ENCODE results near the gene ATOH8. TPM values are rescaled to one million over a fixed set of nuclear protein-coding genes. Genes with fewer than 3 reads are reported as not detected.

Gene ATOH8
- total RNA-seq, 4 donors from 2014 or later, result 41.1 to 124 (median 62.5) TPM

DNA sequence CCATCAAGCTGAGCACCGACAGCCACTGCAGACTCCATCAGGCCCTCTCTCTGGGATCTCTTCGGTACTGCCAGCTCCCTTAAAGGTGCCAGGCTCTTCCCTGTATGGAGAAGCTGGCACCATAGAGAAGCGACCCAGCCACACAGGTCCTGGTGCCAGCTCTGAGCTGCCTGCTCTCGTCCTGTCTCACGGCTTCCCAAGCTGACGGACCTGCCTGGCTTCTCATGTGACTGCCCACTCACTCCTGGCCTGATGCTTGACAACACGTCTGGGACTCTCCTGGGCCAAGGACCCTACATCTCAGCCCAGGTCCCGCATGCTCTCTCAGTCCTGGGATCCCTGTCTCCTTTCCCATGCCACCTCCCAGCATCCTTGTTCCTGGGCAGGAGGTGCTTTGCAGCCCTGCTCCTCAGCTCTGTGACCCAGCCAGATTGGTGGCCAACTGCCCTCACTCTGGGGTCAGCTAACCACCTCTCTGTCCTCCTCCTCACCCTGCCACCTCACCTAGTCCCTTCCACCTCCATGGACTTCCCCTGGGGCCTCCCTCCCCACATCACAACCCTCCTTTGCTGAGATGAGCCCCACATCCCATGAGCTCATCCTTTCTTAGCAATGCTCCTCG, 12.5 kb upstream of the ATOH8 start:
- TF ChIP-seq, protein P1, sequence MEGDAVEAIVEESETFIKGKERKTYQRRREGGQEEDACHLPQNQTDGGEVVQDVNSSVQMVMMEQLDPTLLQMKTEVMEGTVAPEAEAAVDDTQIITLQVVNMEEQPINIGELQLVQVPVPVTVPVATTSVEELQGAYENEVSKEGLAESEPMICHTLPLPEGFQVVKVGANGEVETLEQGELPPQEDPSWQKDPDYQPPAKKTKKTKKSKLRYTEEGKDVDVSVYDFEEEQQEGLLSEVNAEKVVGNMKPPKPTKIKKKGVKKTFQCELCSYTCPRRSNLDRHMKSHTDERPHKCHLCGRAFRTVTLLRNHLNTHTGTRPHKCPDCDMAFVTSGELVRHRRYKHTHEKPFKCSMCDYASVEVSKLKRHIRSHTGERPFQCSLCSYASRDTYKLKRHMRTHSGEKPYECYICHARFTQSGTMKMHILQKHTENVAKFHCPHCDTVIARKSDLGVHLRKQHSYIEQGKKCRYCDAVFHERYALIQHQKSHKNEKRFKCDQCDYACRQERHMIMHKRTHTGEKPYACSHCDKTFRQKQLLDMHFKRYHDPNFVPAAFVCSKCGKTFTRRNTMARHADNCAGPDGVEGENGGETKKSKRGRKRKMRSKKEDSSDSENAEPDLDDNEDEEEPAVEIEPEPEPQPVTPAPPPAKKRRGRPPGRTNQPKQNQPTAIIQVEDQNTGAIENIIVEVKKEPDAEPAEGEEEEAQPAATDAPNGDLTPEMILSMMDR (IDR thresholded peaks at IDR 0.05), result no peak
- no peak for TF ChIP-seq POLR2AphosphoS5 (IDR thresholded peaks at IDR 0.05)
- no peak for TF ChIP-seq POLR2A (IDR thresholded peaks at IDR 0.05; ENCODE audit: low read depth)
- TF ChIP-seq EP300 (IDR thresholded peaks at IDR 0.05), result no peak

DNA sequence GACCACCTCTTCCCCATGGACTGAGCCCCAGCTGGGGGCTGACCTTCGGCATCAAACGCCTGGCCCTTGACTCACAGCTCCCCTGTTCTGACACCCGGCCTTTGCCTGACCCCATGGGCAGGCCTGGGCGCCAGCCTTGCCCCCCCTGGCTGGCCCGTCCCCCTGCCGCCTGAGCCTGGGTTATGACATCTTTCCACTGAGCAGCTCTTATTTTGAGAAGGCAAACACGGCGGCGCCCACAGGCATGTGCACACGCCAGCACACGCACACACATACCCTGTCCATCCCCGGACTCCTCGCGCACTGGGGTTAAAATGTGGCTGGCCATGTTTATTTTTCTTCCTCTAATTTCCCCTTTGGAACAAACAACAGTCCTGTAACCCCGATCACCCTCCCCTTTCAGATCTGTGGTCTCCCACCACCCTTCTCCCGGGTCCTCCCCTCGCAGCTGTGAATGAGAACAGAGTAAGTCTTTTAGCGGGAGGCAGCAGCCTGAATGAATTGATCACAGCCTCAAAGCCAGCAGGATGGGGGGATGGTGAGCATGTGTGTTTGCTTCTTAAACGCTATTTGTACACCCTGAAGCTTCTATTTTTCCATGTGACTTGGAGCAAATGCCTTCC, 11.8 kb upstream of the ATOH8 start:
- no peaks in the 10 kb centered on the region for H3K27me3 ChIP-seq
- peak overlapping the region; percentile 88 to 92 (median 90) for H3K27ac ChIP-seq (replicated peaks in 1 of 4)
- intact Hi-C loops (cut with DNase I), result no loop called here
- 43% methylated on average over 19 of the region's 19 CpGs for WGBS
- no peak for DNase-seq (ENCODE audit: extremely low spot score)
- TF ChIP-seq POLR2A (IDR thresholded peaks at IDR 0.05; ENCODE audit: low read depth), result no peak
- peak; percentile 58 to 71 for TF ChIP-seq POLR2AphosphoS5 (IDR thresholded peaks at IDR 0.05)
- H3K4me1 ChIP-seq, result peaks cover 74 to 87% (median 82%) of the 10 kb centered on the region in 4 donors
- peak overlapping the region in 1 of 4 donors; percentile 3 for H3K4me3 ChIP-seq
- H3K9me3 ChIP-seq, result no peaks in the 10 kb centered on the region
- no peaks in the 10 kb centered on the region for H3K36me3 ChIP-seq

More for the DNA sequence above, 12.5 kb upstream of the ATOH8 start:
- H3K36me3 ChIP-seq, result no peaks in the 10 kb centered on the region
- H3K27me3 ChIP-seq, result no peaks in the 10 kb centered on the region
- H3K4me3 ChIP-seq, result no peak overlapping the region
- H3K9me3 ChIP-seq, result no peaks in the 10 kb centered on the region
- peak overlapping the region; percentile 88 to 92 (median 90) for H3K27ac ChIP-seq (replicated peaks in 1 of 4)
- peaks cover 76 to 87% (median 86%) of the 10 kb centered on the region in 4 donors for H3K4me1 ChIP-seq
- intact Hi-C loops (cut with DNase I), result no loop called here
- WGBS, result 52% methylated on average over 7 of the region's 9 CpGs
- no peak for DNase-seq (ENCODE audit: extremely low spot score)

DNA sequence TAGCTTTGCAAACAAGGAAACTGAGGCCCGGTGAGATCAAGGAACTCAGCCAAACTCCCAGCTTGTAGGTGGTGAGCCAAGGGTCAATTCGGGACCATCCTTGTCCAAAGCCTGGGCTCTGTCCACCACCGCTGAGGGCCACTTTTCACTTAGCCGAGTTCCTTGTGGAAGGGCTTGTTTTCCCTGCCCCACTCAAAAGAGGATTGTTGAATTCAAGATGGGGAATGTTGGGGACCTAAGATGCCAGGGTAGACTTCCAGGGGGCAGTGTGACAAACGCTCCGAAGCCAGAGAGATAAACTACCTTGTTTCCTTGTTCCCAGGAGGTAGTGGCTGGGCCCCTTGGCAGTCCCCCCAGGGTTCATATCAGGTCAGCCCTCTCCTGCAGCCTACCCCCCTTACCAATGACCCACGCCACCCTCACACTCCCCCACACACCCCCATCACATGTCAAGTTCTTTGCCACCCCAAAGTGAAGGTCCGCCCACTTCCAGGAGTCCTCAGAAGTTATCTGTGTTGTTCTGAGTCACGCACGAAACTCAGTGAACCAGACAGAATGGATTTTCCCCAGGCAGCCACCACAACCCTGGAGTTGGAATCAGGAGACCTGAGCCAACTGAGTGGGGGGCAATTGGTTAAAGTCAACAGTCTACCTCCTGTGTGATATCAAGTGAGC, 10.3 kb upstream of the ATOH8 start:
- Histone ChIP-seq H3K4me1 (peaks cover 66 to 84% (median 76%) of the 10 kb centered on the region in 4 donors), H3K36me3 (no peaks in the 10 kb centered on the region), H3K4me3 (no peak overlapping the region), H3K9me3 (no peaks in the 10 kb centered on the region), H3K27ac (replicated peaks in 1 of 4) (peak overlapping the region; percentile 88 to 92 (median 90)), H3K27me3 (no peaks in the 10 kb centered on the region)
- no peak for TF ChIP-seq POLR2A (IDR thresholded peaks at IDR 0.05; ENCODE audit: low read depth)
- TF ChIP-seq, protein P1 (IDR thresholded peaks at IDR 0.05), result no peak
- no peak for TF ChIP-seq EP300 (IDR thresholded peaks at IDR 0.05)
- TF ChIP-seq POLR2AphosphoS5 (IDR thresholded peaks at IDR 0.05), result no peak
- DNase-seq (ENCODE audit: extremely low spot score), result no peak
- intact Hi-C loops (cut with DNase I), result no loop called here
- 67% methylated on average over 6 of the region's 10 CpGs for WGBS

DNA sequence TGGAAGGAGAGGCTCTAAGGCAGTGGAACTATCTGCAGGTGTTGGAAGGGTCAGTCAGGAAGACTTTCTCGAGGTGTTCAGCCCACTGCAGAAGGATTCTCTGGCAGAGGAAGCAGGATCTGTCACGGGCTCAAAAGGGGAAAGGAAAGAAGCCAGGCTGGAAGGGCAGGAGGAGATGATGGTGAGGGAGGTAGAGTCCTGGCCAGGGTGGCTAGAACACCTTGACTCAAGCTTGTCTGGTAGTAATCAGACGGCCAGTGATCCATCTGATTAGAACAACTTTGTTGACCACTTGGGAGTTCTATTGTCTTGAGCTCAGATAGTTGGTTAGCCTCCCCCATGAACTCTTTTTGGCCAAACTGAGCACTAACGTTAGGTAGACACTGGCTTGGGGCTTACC, 9.7 kb upstream of the ATOH8 start:
- WGBS, result 44% methylated on average over 4 of the region's 4 CpGs
- Histone ChIP-seq H3K27me3 (no peaks in the 10 kb centered on the region), H3K9me3 (no peaks in the 10 kb centered on the region), H3K4me3 (no peak overlapping the region), H3K27ac (replicated peaks in 1 of 4) (peak overlapping the region; percentile 88 to 92 (median 90)), H3K4me1 (peaks cover 72 to 89% (median 82%) of the 10 kb centered on the region in 4 donors), H3K36me3 (no peaks in the 10 kb centered on the region)
- intact Hi-C loops (cut with DNase I), result no loop called here
- DNase-seq (ENCODE audit: extremely low spot score), result no peak
- no peak for TF ChIP-seq POLR2A (IDR thresholded peaks at IDR 0.05; ENCODE audit: low read depth)
- TF ChIP-seq, protein P1 (IDR thresholded peaks at IDR 0.05), result no peak
- TF ChIP-seq POLR2AphosphoS5 (IDR thresholded peaks at IDR 0.05), result no peak
- TF ChIP-seq EP300 (IDR thresholded peaks at IDR 0.05), result no peak

Data from esophagus muscularis mucosa (tissue), 4 donors.